ENCODE results near the gene DOP1A. TPM values are rescaled to one million over a fixed set of nuclear protein-coding genes. Genes with fewer than 3 reads are reported as not detected.

The DOP1A gene
- total RNA-seq, 6 experiments from 2014 or later, result 9.5 to 15.4 (median 13.2) TPM

DNA sequence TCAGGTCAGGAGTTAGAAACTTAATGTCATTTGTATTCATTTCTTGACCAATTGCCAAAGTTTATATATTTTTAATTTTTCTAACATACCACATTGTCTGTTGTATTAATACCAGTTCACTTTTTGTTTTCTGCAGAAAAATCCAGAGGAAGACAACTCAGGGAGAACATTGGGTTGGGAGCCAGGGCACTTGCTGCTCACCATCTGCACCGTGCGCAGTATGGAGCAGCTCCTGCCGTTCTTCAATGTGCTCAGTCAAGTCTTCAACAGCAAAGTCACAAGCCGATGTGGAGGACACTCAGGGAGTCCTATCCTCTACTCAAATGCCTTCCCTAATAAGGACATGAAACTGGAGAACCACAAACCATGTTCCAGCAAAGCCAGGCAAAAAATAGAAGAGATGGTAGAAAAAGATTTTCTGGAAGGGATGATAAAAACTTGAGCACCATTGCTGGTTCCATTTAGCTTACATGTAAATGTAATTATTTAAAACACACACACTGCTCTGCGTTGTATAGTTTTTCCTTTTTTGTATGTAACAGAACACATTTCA, 100.3 kb downstream of the DOP1A start:
- Mint-ChIP-seq H3K27ac (no peak overlapping the region), H3K27me3 (ENCODE audit: insufficient read depth) (peaks cover 3% of the 10 kb centered on the region; the same call in 1 of the 2 replicates), H3K9me3 (no peaks in the 10 kb centered on the region), H3K36me3 (ENCODE audit: low read depth) (peaks cover 30% of the 10 kb centered on the region), H3K4me1 (ENCODE audit: low read depth) (peaks cover 8% of the 10 kb centered on the region; the same call in 1 of the 2 replicates), H3K4me3 (no peak overlapping the region)
- TF ChIP-seq, protein P1, sequence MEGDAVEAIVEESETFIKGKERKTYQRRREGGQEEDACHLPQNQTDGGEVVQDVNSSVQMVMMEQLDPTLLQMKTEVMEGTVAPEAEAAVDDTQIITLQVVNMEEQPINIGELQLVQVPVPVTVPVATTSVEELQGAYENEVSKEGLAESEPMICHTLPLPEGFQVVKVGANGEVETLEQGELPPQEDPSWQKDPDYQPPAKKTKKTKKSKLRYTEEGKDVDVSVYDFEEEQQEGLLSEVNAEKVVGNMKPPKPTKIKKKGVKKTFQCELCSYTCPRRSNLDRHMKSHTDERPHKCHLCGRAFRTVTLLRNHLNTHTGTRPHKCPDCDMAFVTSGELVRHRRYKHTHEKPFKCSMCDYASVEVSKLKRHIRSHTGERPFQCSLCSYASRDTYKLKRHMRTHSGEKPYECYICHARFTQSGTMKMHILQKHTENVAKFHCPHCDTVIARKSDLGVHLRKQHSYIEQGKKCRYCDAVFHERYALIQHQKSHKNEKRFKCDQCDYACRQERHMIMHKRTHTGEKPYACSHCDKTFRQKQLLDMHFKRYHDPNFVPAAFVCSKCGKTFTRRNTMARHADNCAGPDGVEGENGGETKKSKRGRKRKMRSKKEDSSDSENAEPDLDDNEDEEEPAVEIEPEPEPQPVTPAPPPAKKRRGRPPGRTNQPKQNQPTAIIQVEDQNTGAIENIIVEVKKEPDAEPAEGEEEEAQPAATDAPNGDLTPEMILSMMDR (IDR thresholded peaks at IDR 0.05), result no peak
- DNase-seq, result no peak

DNA sequence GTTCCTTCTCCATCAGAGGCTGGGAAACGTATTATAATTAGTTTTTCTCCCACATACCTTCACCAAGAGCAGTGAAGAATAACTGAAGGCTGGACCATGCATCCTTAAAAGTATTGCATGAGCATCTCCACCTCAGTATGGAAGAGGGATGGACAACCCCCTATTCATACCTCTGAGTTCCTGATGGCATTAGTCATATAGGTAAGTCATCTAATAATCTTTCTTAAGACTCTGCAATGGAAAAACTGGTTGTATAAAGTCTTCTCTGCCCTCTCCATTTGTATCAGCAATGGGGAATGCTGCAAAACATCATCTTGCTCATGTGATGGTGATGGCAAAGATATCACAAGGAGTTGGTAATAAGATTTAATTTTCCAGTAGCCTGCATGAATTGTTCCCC, 101.1 kb downstream of the DOP1A start:
- Mint-ChIP-seq H3K4me1 (ENCODE audit: low read depth) (peaks cover 8% of the 10 kb centered on the region; the same call in 1 of the 2 replicates), H3K36me3 (ENCODE audit: low read depth) (peaks cover 37% of the 10 kb centered on the region), H3K27ac (no peak overlapping the region), H3K4me3 (no peak overlapping the region), H3K9me3 (no peaks in the 10 kb centered on the region), H3K27me3 (ENCODE audit: insufficient read depth) (peaks cover 3% of the 10 kb centered on the region; the same call in 1 of the 2 replicates)
- TF ChIP-seq, protein P1 (IDR thresholded peaks at IDR 0.05), result no peak
- no peak for DNase-seq

DNA sequence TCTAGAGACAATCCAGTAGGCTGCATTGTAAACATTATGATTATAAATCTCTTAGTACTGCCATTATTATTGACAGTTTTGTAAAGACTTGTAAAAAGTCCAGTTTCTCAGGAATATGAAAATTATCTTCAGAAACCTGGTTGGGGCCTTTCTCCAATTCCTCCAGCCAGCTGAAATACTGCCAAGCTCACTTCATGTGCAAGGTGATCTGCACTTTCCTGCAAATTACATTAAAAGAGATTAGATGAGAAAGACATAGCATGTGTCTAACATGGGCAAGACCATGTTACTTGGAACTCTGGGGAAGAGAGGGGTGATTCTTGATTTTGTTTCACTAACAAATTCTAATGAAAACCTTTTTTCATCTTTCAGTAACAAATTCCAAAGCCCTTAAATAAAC, 101.6 kb downstream of the DOP1A start:
- H3K9me3 Mint-ChIP-seq, result no peaks in the 10 kb centered on the region
- H3K27ac Mint-ChIP-seq, result no peak overlapping the region
- H3K4me1 Mint-ChIP-seq (ENCODE audit: low read depth), result peaks cover 8% of the 10 kb centered on the region; the same call in 1 of the 2 replicates

DNA sequence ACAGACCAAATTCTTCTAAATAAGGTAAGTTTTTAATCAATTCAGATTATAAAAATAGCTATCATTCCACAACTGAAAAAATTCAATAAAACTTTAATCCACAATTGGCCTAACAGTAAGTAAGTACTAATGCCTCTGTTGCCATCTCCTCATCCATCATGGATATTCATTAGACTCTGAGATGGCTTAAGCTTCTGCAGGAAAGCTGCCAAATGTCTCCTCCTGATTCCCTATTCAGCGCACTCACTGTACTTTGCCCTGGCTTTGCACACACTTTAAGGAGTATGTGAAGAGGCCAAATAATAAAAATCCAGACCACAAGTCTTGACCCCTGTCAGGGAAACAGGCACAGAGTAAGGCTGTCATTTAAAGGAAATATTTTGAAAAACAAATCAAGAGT, 102.0 kb downstream of the DOP1A start:
- DNase-seq, result no peak
- H3K9me3 Mint-ChIP-seq, result no peaks in the 10 kb centered on the region
- peaks cover under 1% of the 10 kb centered on the region; the same call in 1 of the 2 replicates for H3K27me3 Mint-ChIP-seq (ENCODE audit: insufficient read depth)
- TF ChIP-seq, protein P1 (IDR thresholded peaks at IDR 0.05), result no peak
- peaks cover 43% of the 10 kb centered on the region for H3K36me3 Mint-ChIP-seq (ENCODE audit: low read depth)
- peaks cover 8% of the 10 kb centered on the region; the same call in 1 of the 2 replicates for H3K4me1 Mint-ChIP-seq (ENCODE audit: low read depth)
- H3K27ac Mint-ChIP-seq, result peak overlapping the region; percentile 45; the same call in 1 of the 2 replicates
- no peak overlapping the region for H3K4me3 Mint-ChIP-seq

More for the DNA sequence above, 101.6 kb downstream of the DOP1A start:
- H3K27me3 Mint-ChIP-seq (ENCODE audit: insufficient read depth), result peaks cover 3% of the 10 kb centered on the region; the same call in 1 of the 2 replicates
- no peak for DNase-seq
- H3K36me3 Mint-ChIP-seq (ENCODE audit: low read depth), result peaks cover 40% of the 10 kb centered on the region
- TF ChIP-seq, protein P1 (IDR thresholded peaks at IDR 0.05), result no peak
- H3K4me3 Mint-ChIP-seq, result no peak overlapping the region

DNA sequence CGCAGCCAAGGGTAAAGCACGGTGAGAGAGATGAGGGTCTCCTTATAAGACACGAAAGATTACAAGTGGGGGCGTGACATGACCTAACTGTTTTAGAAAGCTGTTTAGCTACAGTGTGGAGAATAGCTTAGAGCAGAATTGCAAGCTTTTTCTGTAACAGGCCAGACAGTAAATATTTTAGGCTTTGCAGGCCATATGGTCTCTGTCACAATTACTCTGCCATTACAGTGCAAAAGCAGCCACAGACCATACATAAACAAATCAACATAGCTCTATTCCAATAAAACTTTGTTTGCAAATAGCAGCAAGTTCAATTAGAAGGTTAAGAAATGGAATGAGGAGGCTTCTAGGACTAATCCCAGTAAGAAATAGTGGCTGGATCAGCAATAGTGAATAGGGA, 108.8 kb downstream of the DOP1A start:
- Mint-ChIP-seq H3K27me3 (ENCODE audit: insufficient read depth) (peaks cover 2% of the 10 kb centered on the region), H3K36me3 (ENCODE audit: low read depth) (peaks cover 36% of the 10 kb centered on the region)
- no peak for DNase-seq

More for the DNA sequence above, 108.8 kb downstream of the DOP1A start:
- H3K27ac Mint-ChIP-seq, result peak overlapping the region; percentile 28; the same call in 1 of the 2 replicates
- no peak overlapping the region for H3K4me3 Mint-ChIP-seq
- H3K4me1 Mint-ChIP-seq (ENCODE audit: low read depth), result no peaks in the 10 kb centered on the region
- H3K9me3 Mint-ChIP-seq, result no peaks in the 10 kb centered on the region
- TF ChIP-seq, protein P1 (IDR thresholded peaks at IDR 0.05), result no peak
